Measurements from ENCODE around the gene PCDHGA1. TPM values are rescaled to one million over a fixed set of nuclear protein-coding genes. Genes with fewer than 3 reads are reported as not detected.

The PCDHGA1 gene
- polyA plus RNA-seq, 3 donors, result not detected

- no peak within 1 kb of the TSS for H3K27ac ChIP-seq (ENCODE audit: low read depth in 1 of 2, low read length in 2 of 2)
- peaks cover 13 to 15% of the 10 kb centered on the region in 2 donors for H3K4me1 ChIP-seq (ENCODE audit: control insufficient read depth in 1 of 2, insufficient read depth in 2 of 2, low read length in 2 of 2)
- peaks cover 22% of the 10 kb centered on the region for H3K4me1 Mint-ChIP-seq
- no peak for TF ChIP-seq CTCF (IDR thresholded peaks at IDR 0.05)
- intact Hi-C loops (cut with micrococcal nuclease), result no loop called here
- H3K27me3 ChIP-seq (ENCODE audit: control insufficient read depth in 2 of 2, insufficient read depth in 2 of 2, low read length in 2 of 2), result peaks cover 57 to 98% of the 10 kb centered on the region in 2 donors
- H3K4me3 Mint-ChIP-seq, result peak within 1 kb of the TSS in 1 of 2 donors; percentile 47
- no peak within 1 kb of the TSS for H3K4me2 ChIP-seq (replicated peaks; ENCODE audit: extremely low read depth, low read length, poor library complexity, severe bottlenecking)
- 84% methylated on average over 10 of the region's 14 CpGs for WGBS (ENCODE audit: insufficient coverage)
- no peak for DNase-seq
- H3K4me3 ChIP-seq (replicated peaks in 1 of 3; ENCODE audit: low read depth in 2 of 3, low read length in 3 of 3), result no peak within 1 kb of the TSS
- H3K36me3 ChIP-seq (replicated peaks in 1 of 2; ENCODE audit: control insufficient read depth in 1 of 2, insufficient read depth in 2 of 2, low read length in 2 of 2), result no peaks in the 10 kb centered on the region
- peaks cover 0 to 32% (median 13%) of the 10 kb centered on the region in 7 donors for H3K9me3 Mint-ChIP-seq
- no peaks in the 10 kb centered on the region for H3K79me2 ChIP-seq (ENCODE audit: insufficient read depth, low read length)
- no peak within 1 kb of the TSS for H3K9ac ChIP-seq (ENCODE audit: insufficient read depth, low read length, poor library complexity, severe bottlenecking)
- H3K27ac Mint-ChIP-seq, result no peak within 1 kb of the TSS
- H3K9me3 ChIP-seq (replicated peaks in 1 of 2; ENCODE audit: control insufficient read depth in 1 of 2, insufficient read depth in 1 of 2, low read length in 2 of 2), result peaks cover 3 to 43% of the 10 kb centered on the region in 2 donors
- no peak within 1 kb of the TSS for H2AFZ ChIP-seq (ENCODE audit: insufficient read depth, low read depth, low read length, poor library complexity, severe bottlenecking)
- H4K20me1 ChIP-seq (ENCODE audit: insufficient read depth, low read length), result no peaks in the 10 kb centered on the region
- peaks cover 75 to 93% (median 84%) of the 10 kb centered on the region in 3 donors for H3K27me3 Mint-ChIP-seq (ENCODE audit: low read depth in 3 of 3)
- H3K36me3 Mint-ChIP-seq, result no peaks in the 10 kb centered on the region
These were observed 158.6 kb downstream of the PCDHGA1 start, which contains the start of gene PCDHGC5 for GRCh38 chr5:141488591-141489561. TSS of gene PCDHGC5 (plus strand) at chr5:141489081. CDS start at chr5:141489241, 160 bp downstream.

GRCh38 chr5:141489841-141490240 lies 159.5 kb downstream of the PCDHGA1 start:
- Mint-ChIP-seq H3K4me1 (peaks cover 19% of the 10 kb centered on the region), H3K9me3 (peaks cover 0 to 31% (median 12%) of the 10 kb centered on the region in 7 donors), H3K4me3 (no peak overlapping the region), H3K27me3 (ENCODE audit: low read depth in 3 of 3) (peaks cover 75 to 93% (median 84%) of the 10 kb centered on the region in 3 donors), H3K27ac (peak overlapping the region in 1 of 7 donors; percentile 26), H3K36me3 (no peaks in the 10 kb centered on the region)
- Histone ChIP-seq H3K27ac (ENCODE audit: low read depth in 1 of 2, low read length in 2 of 2) (no peak overlapping the region), H3K4me1 (ENCODE audit: control insufficient read depth in 1 of 2, insufficient read depth in 2 of 2, low read length in 2 of 2) (peaks cover 13 to 15% of the 10 kb centered on the region in 2 donors), H3K4me3 (replicated peaks in 1 of 3; ENCODE audit: low read depth in 2 of 3, low read length in 3 of 3) (no peak overlapping the region), H3K4me2 (replicated peaks; ENCODE audit: extremely low read depth, low read length, poor library complexity, severe bottlenecking) (no peak overlapping the region), H3K27me3 (ENCODE audit: control insufficient read depth in 2 of 2, insufficient read depth in 2 of 2, low read length in 2 of 2) (peaks cover 52 to 98% of the 10 kb centered on the region in 2 donors), H3K36me3 (replicated peaks in 1 of 2; ENCODE audit: control insufficient read depth in 1 of 2, insufficient read depth in 2 of 2, low read length in 2 of 2) (no peaks in the 10 kb centered on the region), H3K9ac (ENCODE audit: insufficient read depth, low read length, poor library complexity, severe bottlenecking) (no peak overlapping the region), H2AFZ (ENCODE audit: insufficient read depth, low read depth, low read length, poor library complexity, severe bottlenecking) (no peak overlapping the region), H3K79me2 (ENCODE audit: insufficient read depth, low read length) (no peaks in the 10 kb centered on the region), H3K9me3 (replicated peaks in 1 of 2; ENCODE audit: control insufficient read depth in 1 of 2, insufficient read depth in 1 of 2, low read length in 2 of 2) (peaks cover 3 to 37% of the 10 kb centered on the region in 2 donors), H4K20me1 (ENCODE audit: insufficient read depth, low read length) (no peaks in the 10 kb centered on the region)
- no peak for TF ChIP-seq CTCF (IDR thresholded peaks at IDR 0.05)
- intact Hi-C loops (cut with micrococcal nuclease), result no loop called here
- DNase-seq, result no peak
- WGBS (ENCODE audit: insufficient coverage), result 96% methylated on average over 10 of the region's 10 CpGs

Measured in CD14-positive monocyte (primary cell).